Stimulated activated CD4-positive, alpha-beta T cell treated with anti-CD3 and anti-CD28 coated beads, TNF-alpha, amount 100 ng/mL, for 48 hours (primary cell): ENCODE measurements around the gene PHKA2.

Source experiments
- DNase-seq, 3 donors: peaks; one replicate each; pipeline ENCODE4 v3.0.0-alpha.2; 2020; ENCODE audit warnings: low read depth in 3 of 3

Gene PHKA2

GRCh38 chrX:18974993-18975392 is 8.9 kb downstream of the PHKA2 start:
- DNase-seq, result no peak

- no peak for DNase-seq
Observed at GRCh38 chrX:18973527-18974192, 10.3 kb downstream of the PHKA2 start.

GRCh38 chrX:18971506-18971905 is 12.4 kb downstream of the PHKA2 start:
- DNase-seq, result no peak

GRCh38 chrX:18970465-18970864 is 13.4 kb downstream of the PHKA2 start:
- DNase-seq, result no peak

GRCh38 chrX:18966624-18967023 is 17.3 kb downstream of the PHKA2 start:
- DNase-seq, result no peak

GRCh38 chrX:18964901-18965300 is 19.0 kb downstream of the PHKA2 start:
- no peak for DNase-seq

- no peak for DNase-seq
Observed at GRCh38 chrX:18964026-18964425, 19.9 kb downstream of the PHKA2 start.

GRCh38 chrX:18962329-18962728 is 21.6 kb downstream of the PHKA2 start:
- no peak for DNase-seq

- no peak for DNase-seq
Observed at GRCh38 chrX:18961686-18962085, 22.2 kb downstream of the PHKA2 start.

GRCh38 chrX:18956303-18957032 is 27.4 kb downstream of the PHKA2 start:
- no peak for DNase-seq

- no peak for DNase-seq
Observed at GRCh38 chrX:18955676-18956075, 28.2 kb downstream of the PHKA2 start.

- DNase-seq, result no peak
Observed at GRCh38 chrX:18951032-18951431, 32.9 kb downstream of the PHKA2 start.

- DNase-seq, result no peak
Observed at GRCh38 chrX:18949944-18950301, 34.0 kb downstream of the PHKA2 start.

- no peak for DNase-seq
Observed at GRCh38 chrX:18949291-18949943, 34.5 kb downstream of the PHKA2 start.

- DNase-seq, result no peak
Observed at GRCh38 chrX:18946611-18947010, 37.3 kb downstream of the PHKA2 start.

GRCh38 chrX:18946157-18946556 is 37.8 kb downstream of the PHKA2 start:
- DNase-seq, result no peak

GRCh38 chrX:18945483-18945882 is 38.4 kb downstream of the PHKA2 start:
- no peak for DNase-seq

- no peak for DNase-seq
Observed at GRCh38 chrX:18944482-18944881, 39.4 kb downstream of the PHKA2 start.

GRCh38 chrX:18941896-18942295 is 42.0 kb downstream of the PHKA2 start:
- DNase-seq, result no peak

- no peak for DNase-seq
Observed at GRCh38 chrX:18938710-18939109, 45.2 kb downstream of the PHKA2 start.

- DNase-seq, result no peak
Observed at GRCh38 chrX:18937173-18937572, 46.7 kb downstream of the PHKA2 start.

- no peak for DNase-seq
Observed at GRCh38 chrX:18935893-18936292, 48.0 kb downstream of the PHKA2 start.

- DNase-seq, result no peak
Observed at GRCh38 chrX:18934708-18935107, 49.2 kb downstream of the PHKA2 start.
